Measurements from ENCODE around the gene LRRC17.

LRRC17 gene

GRCh38 chr7:102988631-102989560 lies 76.1 kb downstream of the LRRC17 start:
- DNase-seq: no peak

GRCh38 chr7:102990642-102991041 lies 77.8 kb downstream of the LRRC17 start:
- no peak for DNase-seq

- peak in 1 of 51 donors; percentile 33 for DNase-seq
These were observed 78.3 kb downstream of the LRRC17 start for GRCh38 chr7:102991077-102991539.

GRCh38 chr7:102991540-102992214 lies 78.9 kb downstream of the LRRC17 start:
- DNase-seq: peak in 2 of 51 donors; percentile 4 to 33

GRCh38 chr7:102992509-102992937 lies 79.7 kb downstream of the LRRC17 start:
- DNase-seq: no peak

- no peak for DNase-seq
These were observed 80.3 kb downstream of the LRRC17 start for GRCh38 chr7:102992938-102993717.

- DNase-seq: no peak
These were observed 80.9 kb downstream of the LRRC17 start for GRCh38 chr7:102993718-102994029.

GRCh38 chr7:102994567-102994966 lies 81.8 kb downstream of the LRRC17 start:
- no peak for DNase-seq

Data from hypothalamus (tissue), 51 donors.